ENCODE measurements around the gene CCDC141.

DNA sequence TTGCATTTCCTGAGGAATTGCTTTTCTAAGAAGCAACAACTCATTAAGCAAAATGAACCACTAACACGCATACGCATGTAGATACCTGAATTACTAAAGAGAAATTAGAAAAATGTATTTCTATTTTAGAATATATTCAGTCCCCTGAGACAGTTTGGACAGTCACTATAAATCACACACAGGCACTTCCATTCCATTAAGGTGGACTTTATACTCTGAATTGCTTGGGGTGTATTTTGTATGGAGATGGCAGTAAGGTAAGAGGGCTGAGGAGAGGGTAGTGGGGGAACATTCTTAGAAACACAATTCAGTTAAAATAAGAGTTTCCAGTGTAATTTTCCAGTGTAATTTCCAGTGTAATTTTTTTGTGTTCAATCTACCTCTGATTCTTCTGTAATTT, 1.8 kb downstream of the CCDC141 start:
- TF ChIP-seq, protein P1, sequence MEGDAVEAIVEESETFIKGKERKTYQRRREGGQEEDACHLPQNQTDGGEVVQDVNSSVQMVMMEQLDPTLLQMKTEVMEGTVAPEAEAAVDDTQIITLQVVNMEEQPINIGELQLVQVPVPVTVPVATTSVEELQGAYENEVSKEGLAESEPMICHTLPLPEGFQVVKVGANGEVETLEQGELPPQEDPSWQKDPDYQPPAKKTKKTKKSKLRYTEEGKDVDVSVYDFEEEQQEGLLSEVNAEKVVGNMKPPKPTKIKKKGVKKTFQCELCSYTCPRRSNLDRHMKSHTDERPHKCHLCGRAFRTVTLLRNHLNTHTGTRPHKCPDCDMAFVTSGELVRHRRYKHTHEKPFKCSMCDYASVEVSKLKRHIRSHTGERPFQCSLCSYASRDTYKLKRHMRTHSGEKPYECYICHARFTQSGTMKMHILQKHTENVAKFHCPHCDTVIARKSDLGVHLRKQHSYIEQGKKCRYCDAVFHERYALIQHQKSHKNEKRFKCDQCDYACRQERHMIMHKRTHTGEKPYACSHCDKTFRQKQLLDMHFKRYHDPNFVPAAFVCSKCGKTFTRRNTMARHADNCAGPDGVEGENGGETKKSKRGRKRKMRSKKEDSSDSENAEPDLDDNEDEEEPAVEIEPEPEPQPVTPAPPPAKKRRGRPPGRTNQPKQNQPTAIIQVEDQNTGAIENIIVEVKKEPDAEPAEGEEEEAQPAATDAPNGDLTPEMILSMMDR (IDR thresholded peaks at IDR 0.05), result no peak
- no peak for TF ChIP-seq POLR2A (IDR thresholded peaks at IDR 0.05)
